Measurements from ENCODE around the gene NAGA.

The NAGA gene

DNA sequence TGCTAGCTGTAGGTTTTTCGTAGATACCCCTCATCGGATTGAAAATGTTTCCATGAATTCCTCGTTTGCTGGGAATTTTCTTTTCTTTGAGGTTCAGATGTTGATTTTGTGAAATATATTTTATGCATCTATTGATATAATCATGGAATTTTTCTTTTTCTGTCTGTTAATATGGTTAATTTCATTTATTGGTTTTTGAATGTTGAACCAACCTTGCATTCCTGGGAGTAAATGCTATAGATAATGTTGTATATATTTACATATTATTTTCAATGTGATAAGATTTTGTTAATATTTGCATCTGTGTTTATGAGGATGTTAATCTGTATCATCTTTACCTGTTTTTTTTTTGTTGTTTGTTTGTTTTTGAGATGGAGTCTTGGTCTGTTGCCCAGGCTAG, 30.6 kb upstream of the NAGA start:
- TF ChIP-seq ZFX (IDR thresholded peaks at IDR 0.05; ENCODE audit: borderline replicate concordance): no peak
- TF ChIP-seq, protein P1, sequence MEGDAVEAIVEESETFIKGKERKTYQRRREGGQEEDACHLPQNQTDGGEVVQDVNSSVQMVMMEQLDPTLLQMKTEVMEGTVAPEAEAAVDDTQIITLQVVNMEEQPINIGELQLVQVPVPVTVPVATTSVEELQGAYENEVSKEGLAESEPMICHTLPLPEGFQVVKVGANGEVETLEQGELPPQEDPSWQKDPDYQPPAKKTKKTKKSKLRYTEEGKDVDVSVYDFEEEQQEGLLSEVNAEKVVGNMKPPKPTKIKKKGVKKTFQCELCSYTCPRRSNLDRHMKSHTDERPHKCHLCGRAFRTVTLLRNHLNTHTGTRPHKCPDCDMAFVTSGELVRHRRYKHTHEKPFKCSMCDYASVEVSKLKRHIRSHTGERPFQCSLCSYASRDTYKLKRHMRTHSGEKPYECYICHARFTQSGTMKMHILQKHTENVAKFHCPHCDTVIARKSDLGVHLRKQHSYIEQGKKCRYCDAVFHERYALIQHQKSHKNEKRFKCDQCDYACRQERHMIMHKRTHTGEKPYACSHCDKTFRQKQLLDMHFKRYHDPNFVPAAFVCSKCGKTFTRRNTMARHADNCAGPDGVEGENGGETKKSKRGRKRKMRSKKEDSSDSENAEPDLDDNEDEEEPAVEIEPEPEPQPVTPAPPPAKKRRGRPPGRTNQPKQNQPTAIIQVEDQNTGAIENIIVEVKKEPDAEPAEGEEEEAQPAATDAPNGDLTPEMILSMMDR (IDR thresholded peaks at IDR 0.05): no peak
- H3K27ac ChIP-seq: no peak overlapping the region

DNA sequence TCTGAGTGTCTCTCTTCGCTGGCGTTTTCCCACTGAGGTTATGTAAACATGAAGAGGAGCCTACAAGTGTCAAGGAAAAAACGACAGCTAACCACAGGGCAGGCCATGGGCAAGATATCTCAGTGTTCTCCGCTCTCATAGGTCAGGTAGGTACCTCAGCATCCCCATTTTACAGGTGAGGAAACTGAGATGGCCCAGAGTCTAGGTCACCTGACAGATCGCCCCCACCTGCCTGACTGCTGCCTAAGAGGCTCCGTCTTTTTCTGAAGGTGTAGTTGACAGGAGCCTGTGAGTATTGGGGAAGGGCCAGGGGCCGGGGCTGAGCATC, 20.8 kb upstream of the NAGA start:
- no peak for TF ChIP-seq ZFX (IDR thresholded peaks at IDR 0.05; ENCODE audit: borderline replicate concordance)
- TF ChIP-seq, protein P1 (IDR thresholded peaks at IDR 0.05): no peak
- H3K27ac ChIP-seq: peak overlapping the region; percentile 94

DNA sequence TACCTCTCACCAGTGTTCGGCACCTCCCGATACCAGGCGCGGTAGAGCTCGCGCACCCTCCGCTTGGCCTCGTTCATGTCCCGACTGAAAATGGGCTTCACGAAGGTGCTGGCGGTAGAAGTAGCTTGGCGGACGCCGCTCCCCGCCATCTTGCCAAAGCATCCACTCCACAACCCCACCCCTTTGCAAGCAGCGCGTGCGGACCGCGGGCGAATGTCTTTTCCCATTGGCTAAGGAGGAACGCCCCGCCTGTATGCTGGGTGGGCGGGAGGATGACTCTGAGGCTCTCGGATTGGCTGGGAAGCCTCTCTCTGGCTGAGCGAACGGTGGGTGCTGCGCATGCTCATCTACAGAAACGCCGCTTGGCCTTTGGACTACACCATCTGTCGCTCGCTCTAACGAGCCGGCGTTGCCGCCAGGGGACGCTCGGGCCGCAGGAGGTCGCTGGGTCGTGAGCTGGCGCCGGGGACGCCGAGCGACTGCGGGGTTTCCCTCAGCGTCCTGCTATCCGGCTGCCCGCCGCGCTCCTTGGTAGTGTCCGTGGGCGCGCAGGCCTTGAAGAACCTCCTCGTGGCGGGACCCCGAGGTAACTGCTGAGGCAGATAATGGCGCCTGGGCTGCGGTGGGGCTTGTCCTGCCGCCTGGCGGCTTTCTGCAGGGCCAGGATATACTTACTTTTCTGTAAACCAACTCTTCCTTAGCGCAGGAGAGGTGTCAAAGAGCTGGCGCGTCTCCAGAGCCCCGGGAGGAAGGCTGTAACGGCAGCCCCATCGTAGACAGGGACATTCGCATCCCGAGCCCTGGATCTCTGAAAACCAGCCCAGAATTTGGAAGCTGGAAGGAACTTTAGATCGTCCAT, 20.2 kb upstream of the NAGA start, which contains the start of gene NDUFA6:
Gene NDUFA6 (minus strand): TSS at position 177 of the 859 bp plus-strand sequence. CDS start 28 bp downstream, at position 149.
- TF ChIP-seq, protein P1 (IDR thresholded peaks at IDR 0.05): peak; percentile 98
- no peak for TF ChIP-seq ZFX (IDR thresholded peaks at IDR 0.05; ENCODE audit: borderline replicate concordance)
- peak within 1 kb of the TSS; percentile 94 for H3K27ac ChIP-seq

DNA sequence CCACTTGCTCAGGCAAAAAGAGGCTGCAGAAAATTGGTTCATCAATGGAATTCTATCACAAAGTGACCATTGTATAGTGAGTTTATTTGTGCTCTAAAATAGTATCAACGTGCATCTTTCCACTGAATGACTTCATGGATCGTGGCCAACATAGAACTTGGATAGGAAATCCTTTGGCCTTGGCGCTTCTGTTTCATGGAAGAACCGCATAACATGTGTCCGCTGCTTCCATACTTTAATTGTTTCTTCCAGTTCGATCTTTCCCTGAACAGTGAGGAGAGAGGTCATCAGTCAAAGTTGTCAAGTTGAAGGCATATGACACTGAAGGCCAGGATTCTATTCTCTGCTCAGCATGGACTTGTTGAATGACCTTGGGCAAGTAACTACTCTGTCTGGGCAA, 15.4 kb upstream of the NAGA start:
- H3K27ac ChIP-seq: no peak overlapping the region
- TF ChIP-seq, protein P1 (IDR thresholded peaks at IDR 0.05): no peak
- TF ChIP-seq ZFX (IDR thresholded peaks at IDR 0.05; ENCODE audit: borderline replicate concordance): no peak

DNA sequence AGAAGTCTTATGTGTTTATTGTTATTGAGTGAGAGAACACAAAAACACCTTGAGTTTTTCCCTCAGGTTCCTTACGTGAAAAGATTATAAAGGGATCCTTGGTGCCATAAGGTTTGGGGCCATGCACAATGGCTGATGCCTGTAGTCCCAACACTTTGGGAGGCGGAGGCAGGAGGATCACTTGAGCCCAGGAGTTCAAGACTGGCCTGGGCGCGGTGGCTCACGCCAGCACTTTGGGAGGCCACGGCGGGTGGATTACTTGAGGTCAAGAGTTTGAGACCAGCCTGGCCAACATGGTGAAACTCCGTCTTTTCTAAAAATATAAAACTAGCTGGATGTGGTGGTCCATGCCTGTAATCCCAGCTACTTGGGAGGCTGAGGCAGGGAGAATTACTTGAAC, 14.3 kb upstream of the NAGA start:
- H3K27ac ChIP-seq: no peak overlapping the region
- TF ChIP-seq, protein P1 (IDR thresholded peaks at IDR 0.05): no peak
- no peak for TF ChIP-seq ZFX (IDR thresholded peaks at IDR 0.05; ENCODE audit: borderline replicate concordance)

DNA sequence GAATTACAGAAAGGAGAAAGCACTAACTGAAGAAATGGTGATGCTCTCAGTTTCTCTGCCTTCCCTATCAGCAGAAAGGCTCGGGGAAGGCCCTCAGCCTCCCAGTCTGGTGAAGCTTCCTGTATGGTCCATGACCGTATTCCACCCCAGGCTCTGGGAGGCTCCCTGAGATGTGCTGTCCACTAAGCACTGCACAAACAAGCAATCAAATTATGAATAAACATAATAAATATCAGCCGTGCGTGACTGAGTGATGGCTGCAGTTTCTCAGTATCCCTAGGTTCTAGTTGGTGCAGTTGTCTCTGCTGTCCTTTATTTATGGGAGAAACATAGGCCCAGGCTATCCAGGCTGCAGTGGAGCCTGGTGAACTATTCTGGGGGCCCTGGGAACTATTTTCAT, 12.5 kb upstream of the NAGA start:
- peak overlapping the region; percentile 68 for H3K27ac ChIP-seq
- no peak for TF ChIP-seq ZFX (IDR thresholded peaks at IDR 0.05; ENCODE audit: borderline replicate concordance)
- TF ChIP-seq, protein P1 (IDR thresholded peaks at IDR 0.05): no peak

DNA sequence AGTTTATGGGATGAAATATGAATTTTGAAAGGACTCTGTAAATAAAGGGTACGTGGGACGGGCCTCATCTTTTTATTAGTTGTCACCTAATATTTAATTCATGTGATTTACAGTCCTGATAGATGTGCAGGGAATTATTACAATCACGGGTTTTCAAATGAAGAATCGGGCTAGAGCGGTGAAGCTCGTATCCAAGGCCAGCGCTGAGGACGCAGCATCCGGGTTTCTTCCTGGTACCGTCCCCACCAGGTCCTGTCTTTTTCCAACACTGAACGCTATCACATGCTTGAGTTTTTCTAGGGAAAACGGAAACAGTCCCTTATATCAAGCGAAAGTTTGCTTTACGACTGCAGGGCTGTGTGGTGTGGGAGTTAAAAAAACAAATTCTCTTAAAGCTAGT, 9.7 kb upstream of the NAGA start:
- H3K27ac ChIP-seq: peak overlapping the region; percentile 91
- no peak for TF ChIP-seq ZFX (IDR thresholded peaks at IDR 0.05; ENCODE audit: borderline replicate concordance)
- TF ChIP-seq, protein P1 (IDR thresholded peaks at IDR 0.05): no peak

Measured in 22Rv1 (cell line).